HG03135 (cell line): ENCODE results near the gene STX19.
"Not testable (repeated sequence)": the region's sequence is repeated elsewhere in the genome, so short reads cannot be mapped to it uniquely, and the experiment has no call there.

Experiments used
- ATAC-seq: cut with Tn5 transposase; IDR thresholded peaks from one replicate; pipeline ENCODE4 v1.9.1; 2021; ENCODE audit warnings: mild to moderate bottlenecking, moderate library complexity; ENCODE audit not compliant: unreplicated experiment

The STX19 gene

GRCh38 chr3:94028093-94028837, at the start of gene STX19:
TSS of gene STX19 (minus strand) at chr3:94028597. CDS start at chr3:94015269, 13,328 bp downstream.
- ATAC-seq = no peak

- no peak for ATAC-seq
These were observed 47.7 kb upstream of the STX19 start for GRCh38 chr3:94076055-94076454.

- peak; percentile 87 for ATAC-seq
These were observed 43.4 kb upstream of the STX19 start for GRCh38 chr3:94071713-94072284.

GRCh38 chr3:94070341-94070911, 42.0 kb upstream of the STX19 start:
- peak; percentile 55 for ATAC-seq

GRCh38 chr3:94069194-94069813, 40.9 kb upstream of the STX19 start:
- ATAC-seq = no peak

GRCh38 chr3:94066506-94067500, 38.4 kb upstream of the STX19 start:
- ATAC-seq = no peak

GRCh38 chr3:94065819-94066480, 37.6 kb upstream of the STX19 start:
- ATAC-seq = no peak

- ATAC-seq = no peak
These were observed 36.7 kb upstream of the STX19 start for GRCh38 chr3:94065122-94065521.

GRCh38 chr3:94064243-94064860, 36.0 kb upstream of the STX19 start:
- no peak for ATAC-seq

GRCh38 chr3:94063496-94064119, 35.2 kb upstream of the STX19 start:
- no peak for ATAC-seq

GRCh38 chr3:94062513-94063404, 34.4 kb upstream of the STX19 start, which contains the start of the genes DHFR2 and NSUN3:
TSS of gene DHFR2 (minus strand) at chr3:94062916. CDS start at chr3:94061511, 1,405 bp downstream.
TSS of gene NSUN3 (plus strand) at chr3:94063061. CDS start at chr3:94063127, 66 bp downstream.
- ATAC-seq = peak; percentile 94

- no peak for ATAC-seq
These were observed 32.9 kb upstream of the STX19 start for GRCh38 chr3:94061297-94061696.

- no peak for ATAC-seq
These were observed 22.1 kb upstream of the STX19 start for GRCh38 chr3:94050546-94050945.

GRCh38 chr3:94049267-94049666, 20.9 kb upstream of the STX19 start:
- ATAC-seq = no peak

GRCh38 chr3:94046533-94046932, 18.1 kb upstream of the STX19 start:
- ATAC-seq = no peak

GRCh38 chr3:94044100-94044936, 15.9 kb upstream of the STX19 start:
- not testable (repeated sequence) for ATAC-seq

GRCh38 chr3:94043285-94043684, 14.9 kb upstream of the STX19 start:
- no peak for ATAC-seq
